Measurements from ENCODE around the gene MTHFR. TPM values are rescaled to one million over a fixed set of nuclear protein-coding genes. Genes with fewer than 3 reads are reported as not detected.

MTHFR gene
- total RNA-seq, 2 donors from 2014 or later, result 25.7 to 30.4 TPM

- Mint-ChIP-seq H3K4me3 (no peak overlapping the region), H3K27ac (no peak overlapping the region), H3K4me1 (ENCODE audit: low read depth in 2 of 2) (peaks cover 13 to 19% of the 10 kb centered on the region in 2 donors), H3K27me3 (no peaks in the 10 kb centered on the region), H3K36me3 (no peaks in the 10 kb centered on the region), H3K9me3 (no peaks in the 10 kb centered on the region)
- DNase-seq (ENCODE audit: low spot score) (no peak), ATAC-seq (no peak)
These were observed 8.1 kb downstream of the MTHFR start for GRCh38 chr1:11797525-11798216.

- DNase-seq (ENCODE audit: low spot score) (peak; percentile 49), ATAC-seq (no peak)
- Mint-ChIP-seq H3K4me1 (ENCODE audit: low read depth in 2 of 2) (peaks cover 0 to 13% of the 10 kb centered on the region in 2 donors), H3K4me3 (no peak overlapping the region), H3K27me3 (no peaks in the 10 kb centered on the region), H3K9me3 (no peaks in the 10 kb centered on the region), H3K27ac (no peak overlapping the region), H3K36me3 (no peaks in the 10 kb centered on the region)
These were observed 9.5 kb downstream of the MTHFR start for GRCh38 chr1:11796036-11796828.

- Mint-ChIP-seq H3K9me3 (no peaks in the 10 kb centered on the region), H3K27ac (no peak overlapping the region), H3K4me3 (no peak overlapping the region), H3K36me3 (no peaks in the 10 kb centered on the region), H3K27me3 (no peaks in the 10 kb centered on the region), H3K4me1 (ENCODE audit: low read depth in 2 of 2) (peaks cover 0 to 8% of the 10 kb centered on the region in 2 donors)
- DNase-seq (ENCODE audit: low spot score) (peak; percentile 40), ATAC-seq (no peak)
These were observed 10.4 kb downstream of the MTHFR start for GRCh38 chr1:11795238-11795890.

DNA sequence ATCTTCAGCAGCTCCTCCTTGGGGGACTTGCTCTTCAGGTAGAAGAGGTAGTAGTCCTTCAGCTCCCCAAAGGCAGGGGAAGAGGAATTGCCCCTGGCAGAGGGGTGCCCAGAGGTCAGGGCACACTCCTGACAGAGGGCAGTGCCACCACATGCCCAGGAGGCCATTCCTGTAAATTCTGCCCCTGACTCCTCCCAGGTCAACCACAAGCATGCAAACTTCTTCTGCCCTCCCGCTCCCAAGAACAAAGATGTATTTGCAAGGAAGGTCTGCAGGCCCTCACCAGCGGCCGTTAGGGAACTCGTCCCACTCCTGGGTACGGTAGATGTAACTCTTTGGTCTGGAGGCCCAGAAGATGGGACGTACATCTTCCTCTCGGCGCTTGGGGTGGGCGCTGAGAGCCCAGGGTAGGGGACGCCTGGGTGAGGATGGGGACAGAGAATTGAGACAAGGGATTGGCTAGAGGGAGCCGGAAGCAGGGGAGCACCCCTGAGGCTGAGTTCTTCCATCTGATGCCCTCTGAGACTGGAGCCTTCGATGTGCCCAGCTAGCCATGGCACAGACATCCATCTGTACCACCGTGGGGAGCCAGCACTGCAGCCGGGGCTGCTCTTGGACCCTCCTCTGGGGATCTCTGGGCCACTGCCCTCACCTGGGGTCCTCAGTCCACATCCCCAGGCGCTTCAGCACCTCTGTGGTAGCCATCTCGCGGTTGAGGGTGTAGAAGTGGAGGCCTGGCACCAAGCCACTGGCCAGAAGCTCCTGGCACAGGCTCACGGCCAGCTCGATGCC, 11.1 kb downstream of the MTHFR start:
- DNase-seq (ENCODE audit: low spot score) (peak; percentile 20), ATAC-seq (no peak)
- peaks cover 0 to 8% of the 10 kb centered on the region in 2 donors for H3K4me1 Mint-ChIP-seq (ENCODE audit: low read depth in 2 of 2)
- no peaks in the 10 kb centered on the region for H3K27me3 Mint-ChIP-seq
- no peak overlapping the region for H3K4me3 Mint-ChIP-seq
- H3K27ac Mint-ChIP-seq, result no peak overlapping the region
- no peaks in the 10 kb centered on the region for H3K9me3 Mint-ChIP-seq
- H3K36me3 Mint-ChIP-seq, result no peaks in the 10 kb centered on the region

DNA sequence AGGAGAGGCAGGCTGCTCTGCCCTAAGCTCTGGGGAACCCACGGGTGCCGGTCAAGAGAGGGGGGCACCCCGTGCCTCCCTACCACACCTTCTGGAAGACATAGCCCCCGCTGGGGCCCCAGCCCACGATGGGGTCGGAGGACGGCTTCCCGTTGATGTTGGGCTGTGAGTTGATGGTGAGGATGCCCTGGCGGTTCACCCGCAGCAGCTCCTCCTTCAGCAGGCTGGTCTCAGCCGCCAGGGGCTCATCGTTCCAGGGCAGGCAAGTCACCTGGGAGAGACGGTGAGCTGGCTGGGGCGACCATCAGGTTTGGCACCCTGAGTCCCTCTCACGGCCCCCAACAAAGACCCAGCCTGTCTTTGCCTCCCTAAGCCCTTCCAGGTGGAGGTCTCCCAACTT, 11.9 kb downstream of the MTHFR start:
- Mint-ChIP-seq H3K27me3 (no peaks in the 10 kb centered on the region), H3K36me3 (no peaks in the 10 kb centered on the region), H3K4me1 (ENCODE audit: low read depth in 2 of 2) (peaks cover 0 to 8% of the 10 kb centered on the region in 2 donors), H3K4me3 (no peak overlapping the region), H3K27ac (no peak overlapping the region), H3K9me3 (no peaks in the 10 kb centered on the region)
- DNase-seq (ENCODE audit: low spot score), result no peak
- no peak for ATAC-seq

- Mint-ChIP-seq H3K27me3 (no peaks in the 10 kb centered on the region), H3K36me3 (no peaks in the 10 kb centered on the region), H3K4me3 (no peak overlapping the region), H3K27ac (peak overlapping the region in 1 of 2 donors; percentile 50), H3K9me3 (no peaks in the 10 kb centered on the region), H3K4me1 (ENCODE audit: low read depth in 2 of 2) (peaks cover 0 to 8% of the 10 kb centered on the region in 2 donors)
- DNase-seq (ENCODE audit: low spot score) (no peak), ATAC-seq (no peak)
These were observed 13.7 kb downstream of the MTHFR start for GRCh38 chr1:11792106-11792505.

DNA sequence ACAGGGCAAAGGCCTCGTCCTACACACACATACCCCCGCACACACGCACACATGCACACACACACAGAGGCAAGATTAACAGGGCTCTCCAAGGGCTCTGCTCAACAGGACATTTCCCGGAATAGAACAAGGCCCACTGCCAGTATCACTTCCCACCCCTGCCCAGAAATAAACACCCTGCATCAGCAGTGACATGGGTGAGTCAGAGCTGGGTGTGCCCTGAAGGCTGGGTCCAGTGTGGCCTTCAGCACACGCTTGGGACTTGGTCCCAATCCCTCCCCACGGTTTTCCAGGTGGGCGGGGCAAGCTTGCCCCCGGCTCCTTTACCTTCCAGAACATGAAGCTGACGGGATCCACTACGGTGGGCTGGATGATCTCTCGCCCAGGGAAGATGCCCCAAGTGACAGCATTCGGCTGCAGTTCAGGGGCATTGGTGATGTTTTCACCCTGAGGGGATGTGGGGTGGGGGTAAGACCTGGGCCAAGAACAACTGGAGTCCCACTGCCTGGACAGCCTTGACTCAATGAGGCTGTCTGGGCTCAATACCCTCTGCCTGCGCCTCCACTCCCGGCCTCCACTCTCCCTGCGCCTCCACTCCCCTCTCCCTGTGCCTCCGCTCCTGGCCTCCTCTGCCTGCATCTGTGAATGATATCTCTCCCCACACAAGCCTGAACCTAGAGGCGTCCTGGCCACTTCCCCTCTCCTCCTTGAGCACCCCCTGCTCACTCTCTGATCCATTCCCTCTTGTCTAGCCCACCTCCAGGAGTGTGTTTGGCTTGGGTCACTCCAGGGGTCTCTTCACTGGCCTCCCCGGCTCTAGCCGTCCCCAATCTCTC, 14.7 kb downstream of the MTHFR start:
- DNase-seq (ENCODE audit: low spot score) (no peak), ATAC-seq (no peak)
- Mint-ChIP-seq H3K9me3 (no peaks in the 10 kb centered on the region), H3K4me3 (no peak overlapping the region), H3K4me1 (ENCODE audit: low read depth in 2 of 2) (peaks cover 0 to 8% of the 10 kb centered on the region in 2 donors), H3K36me3 (no peaks in the 10 kb centered on the region), H3K27me3 (no peaks in the 10 kb centered on the region), H3K27ac (peak overlapping the region in 1 of 2 donors; percentile 50)

GRCh38 chr1:11790101-11790879, 15.5 kb downstream of the MTHFR start:
- Mint-ChIP-seq H3K4me3 (no peak overlapping the region), H3K27me3 (no peaks in the 10 kb centered on the region), H3K9me3 (no peaks in the 10 kb centered on the region), H3K4me1 (ENCODE audit: low read depth in 2 of 2) (peaks cover 0 to 9% of the 10 kb centered on the region in 2 donors), H3K36me3 (no peaks in the 10 kb centered on the region), H3K27ac (peak overlapping the region in 1 of 2 donors; percentile 53)
- no peak for DNase-seq (ENCODE audit: low spot score)
- ATAC-seq, result no peak

- Mint-ChIP-seq H3K27me3 (no peaks in the 10 kb centered on the region), H3K27ac (peak overlapping the region in 1 of 2 donors; percentile 53), H3K4me3 (no peak overlapping the region), H3K36me3 (no peaks in the 10 kb centered on the region), H3K4me1 (ENCODE audit: low read depth in 2 of 2) (peaks cover 0 to 10% of the 10 kb centered on the region in 2 donors), H3K9me3 (no peaks in the 10 kb centered on the region)
- DNase-seq (ENCODE audit: low spot score) (no peak), ATAC-seq (no peak)
These were observed 16.4 kb downstream of the MTHFR start for GRCh38 chr1:11789126-11790067.

DNA sequence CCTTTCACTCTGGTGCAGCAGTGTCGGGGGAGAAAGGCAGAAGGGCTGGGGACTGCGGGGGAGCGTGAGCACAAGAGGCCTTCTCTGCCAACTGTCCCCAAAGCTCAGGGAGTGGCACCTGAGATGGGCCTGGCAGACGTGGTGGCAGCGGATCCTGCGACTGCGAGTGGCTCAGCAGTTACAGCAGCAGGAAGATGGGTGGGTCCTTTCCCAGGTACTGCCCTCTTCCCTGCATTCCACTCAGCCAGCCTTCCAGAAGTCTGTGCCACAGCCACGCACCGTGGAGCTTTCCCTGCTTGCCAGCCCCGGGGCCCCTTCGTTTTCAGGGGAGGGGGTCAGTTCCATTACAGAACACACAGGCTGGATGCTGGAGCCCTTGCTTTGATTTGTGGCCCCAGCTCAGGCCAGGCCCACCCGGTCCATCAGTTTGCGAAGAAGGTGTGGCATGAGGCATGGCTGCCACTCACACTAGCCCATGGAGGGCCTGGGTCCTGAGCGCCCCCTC, 17.2 kb downstream of the MTHFR start:
- DNase-seq (ENCODE audit: low spot score) (no peak), ATAC-seq (no peak)
- peaks cover 0 to 10% of the 10 kb centered on the region in 2 donors for H3K4me1 Mint-ChIP-seq (ENCODE audit: low read depth in 2 of 2)
- no peak overlapping the region for H3K4me3 Mint-ChIP-seq
- no peaks in the 10 kb centered on the region for H3K27me3 Mint-ChIP-seq
- H3K36me3 Mint-ChIP-seq, result no peaks in the 10 kb centered on the region
- no peaks in the 10 kb centered on the region for H3K9me3 Mint-ChIP-seq
- no peak overlapping the region for H3K27ac Mint-ChIP-seq

GRCh38 chr1:11787804-11788436, 17.8 kb downstream of the MTHFR start:
- Mint-ChIP-seq H3K4me3 (no peak overlapping the region), H3K4me1 (ENCODE audit: low read depth in 2 of 2) (peaks cover 0 to 10% of the 10 kb centered on the region in 2 donors)
- ATAC-seq, result no peak

More at GRCh38 chr1:11787804-11788436, 17.8 kb downstream of the MTHFR start:
- Mint-ChIP-seq H3K27ac (no peak overlapping the region), H3K9me3 (no peaks in the 10 kb centered on the region), H3K36me3 (no peaks in the 10 kb centered on the region), H3K27me3 (no peaks in the 10 kb centered on the region)
- DNase-seq (ENCODE audit: low spot score), result no peak

Data from natural killer cell treated with Interleukin-12 subunit alpha and Interleukin-12 subunit beta and Interleukin-15 and Interleukin-18, amount 100 ng/mL, for 72 hours (primary cell).